HG03378 (cell line): ENCODE measurements around the gene BMERB1.
"Not testable (repeated sequence)": the region's sequence is repeated elsewhere in the genome, so short reads cannot be mapped to it uniquely, and the experiment has no call there.

Experiments used
- ATAC-seq: cut with Tn5 transposase; IDR thresholded peaks from one replicate; pipeline ENCODE4 v1.9.1; 2021; ENCODE audit warnings: mild to moderate bottlenecking, moderate library complexity; ENCODE audit not compliant: unreplicated experiment

Gene BMERB1

DNA sequence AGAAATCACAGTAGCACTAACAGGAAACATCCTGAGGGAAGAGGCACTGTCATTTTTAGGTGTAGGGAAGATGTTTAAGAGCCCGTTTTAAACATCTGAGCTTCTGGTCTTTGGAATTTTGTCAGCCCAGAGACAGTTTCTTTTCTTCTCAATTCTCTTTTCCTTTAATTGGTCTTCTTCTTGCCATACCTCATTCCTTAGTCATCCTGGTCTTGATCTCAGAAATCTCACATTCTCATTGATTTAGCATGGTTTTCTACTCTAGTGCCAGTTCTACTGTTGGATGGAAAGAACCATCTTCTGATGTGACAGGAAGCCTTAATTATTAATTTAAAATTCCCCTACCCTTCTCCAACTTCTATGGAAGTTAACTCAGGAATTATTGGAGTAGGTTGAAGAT, 25.4 kb downstream of the BMERB1 start:
- no peak for ATAC-seq

DNA sequence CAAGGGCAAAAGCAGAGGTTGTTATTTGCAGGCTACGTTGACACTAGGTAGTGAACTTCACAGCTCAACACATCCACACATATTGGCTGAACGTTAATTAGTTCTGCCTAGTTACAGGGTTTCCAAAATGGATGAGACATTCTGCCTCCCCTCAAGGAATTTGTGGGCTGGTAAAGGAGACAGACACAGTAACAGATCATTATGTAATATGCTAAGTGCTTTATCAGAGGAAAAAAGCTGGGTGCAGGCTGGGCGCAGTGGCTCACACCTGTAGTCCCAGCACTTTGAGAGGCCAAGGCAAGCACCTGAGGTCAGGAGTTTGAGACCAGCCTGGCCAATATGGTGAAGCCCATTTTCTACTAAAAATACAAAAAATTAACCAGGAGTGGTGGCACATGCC, 26.2 kb downstream of the BMERB1 start:
- no peak for ATAC-seq

DNA sequence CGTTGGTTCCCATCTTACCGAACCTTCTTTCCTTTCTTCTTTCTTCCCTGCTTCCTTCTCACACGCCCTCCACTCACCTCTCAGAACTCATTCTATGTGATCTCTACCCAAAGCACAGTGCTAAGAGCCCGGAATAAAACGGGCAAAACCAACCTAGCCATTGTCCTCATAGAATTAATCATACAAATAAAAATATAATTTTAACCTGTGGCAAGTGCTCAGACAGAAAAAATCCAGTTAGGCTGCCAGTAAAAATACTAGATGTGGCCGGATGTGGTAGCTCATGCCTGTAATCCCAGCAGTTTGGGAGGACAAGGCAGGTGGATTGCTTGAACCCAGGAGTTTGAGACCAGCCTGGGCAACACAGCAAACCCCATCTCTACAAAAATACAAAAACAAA, 27.0 kb downstream of the BMERB1 start:
- ATAC-seq, result no peak

DNA sequence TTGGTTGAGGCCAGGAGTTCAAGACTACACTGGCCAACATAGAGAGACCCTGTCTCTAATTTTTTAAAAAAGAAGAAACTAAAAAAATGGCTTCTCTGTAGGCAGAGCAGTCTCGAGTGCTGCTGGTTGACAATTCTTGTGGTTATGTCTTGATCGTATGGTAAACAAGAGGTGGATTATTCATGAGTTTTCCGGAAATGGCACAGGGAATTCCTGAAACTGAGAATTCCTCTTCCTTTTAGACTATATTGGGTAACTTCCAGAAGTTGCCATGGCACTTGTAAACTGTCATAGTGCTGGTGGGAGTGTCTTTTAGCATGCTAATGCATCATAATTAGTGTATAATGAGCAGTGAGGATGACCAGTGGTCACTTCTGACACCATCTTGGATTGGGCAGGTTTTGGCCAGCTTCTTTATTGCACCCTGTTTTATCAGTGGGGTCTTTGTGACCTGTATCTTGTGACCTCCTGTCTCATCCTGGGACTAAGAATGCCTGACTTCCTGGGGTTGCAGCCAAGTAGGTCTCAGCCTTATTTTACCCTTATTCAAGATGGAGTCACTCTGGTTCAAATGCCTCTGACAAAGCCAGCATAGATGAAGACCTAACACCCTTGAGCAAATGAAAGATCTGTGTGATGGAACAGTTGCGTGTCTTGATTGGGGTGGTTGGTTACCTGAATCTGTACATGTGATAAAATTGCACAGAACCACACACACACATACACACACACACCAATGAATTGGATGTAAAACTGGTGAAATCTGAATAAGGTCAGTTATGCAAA, 30.2 kb downstream of the BMERB1 start:
- no peak for ATAC-seq

DNA sequence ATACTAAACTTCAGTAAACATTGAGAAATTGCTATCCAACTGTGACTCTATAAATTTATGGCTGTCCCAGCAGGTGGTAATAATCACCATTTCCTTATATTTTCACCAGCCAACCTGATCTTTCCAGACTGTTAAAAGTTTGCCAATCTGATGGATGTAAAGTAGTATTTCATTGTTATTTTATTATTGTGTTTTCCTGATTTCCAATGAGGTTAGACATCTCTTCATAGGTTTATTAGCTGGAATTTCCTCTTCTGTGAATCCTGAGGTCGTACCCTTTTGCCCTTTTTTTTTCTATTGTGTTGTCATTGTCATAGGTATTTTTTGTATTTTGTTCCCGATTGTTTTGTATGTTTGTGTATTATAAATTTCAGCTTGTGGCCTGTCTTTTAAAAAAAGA, 31.7 kb downstream of the BMERB1 start:
- ATAC-seq, result no peak

DNA sequence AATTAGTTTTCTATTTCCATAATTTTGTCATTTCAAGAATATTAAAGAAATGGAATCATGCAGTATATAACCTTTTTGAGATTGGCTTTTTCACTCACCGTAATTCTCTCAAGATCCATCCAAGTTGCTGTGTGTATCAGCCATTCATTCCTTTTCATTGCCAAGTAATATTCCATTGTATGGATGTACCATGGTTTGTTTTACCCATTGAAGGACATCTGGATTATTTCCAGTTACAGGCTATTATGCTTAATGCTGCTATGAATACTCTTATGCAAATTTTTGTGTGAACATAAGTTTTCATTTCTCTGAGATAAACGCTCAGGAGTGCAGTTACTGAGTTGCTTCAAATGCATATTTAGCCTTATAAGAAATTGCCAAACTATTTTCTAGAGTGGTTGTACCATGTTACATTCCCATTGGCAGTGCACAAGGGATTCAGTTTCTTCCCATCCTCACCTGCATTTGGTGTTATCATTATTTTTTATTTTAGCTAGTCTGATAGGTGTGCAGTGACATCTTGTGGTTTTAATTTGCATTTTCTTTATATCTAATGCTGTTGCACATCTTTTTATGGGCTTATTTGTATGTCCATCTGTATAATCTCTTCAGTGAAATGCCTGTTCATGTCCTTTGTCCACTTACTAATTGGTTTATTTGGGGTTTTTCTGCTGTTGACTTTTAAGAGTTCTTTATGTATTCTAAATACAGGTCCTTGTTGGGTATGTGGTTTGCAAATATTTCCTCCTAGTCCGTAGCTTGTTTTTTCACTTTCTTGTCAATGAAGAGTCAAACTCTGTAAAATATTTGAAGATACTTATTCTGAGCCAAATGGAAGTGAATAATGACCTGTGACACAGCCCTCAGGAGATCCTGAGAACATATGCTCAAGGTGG, 32.7 kb downstream of the BMERB1 start:
- no peak for ATAC-seq

DNA sequence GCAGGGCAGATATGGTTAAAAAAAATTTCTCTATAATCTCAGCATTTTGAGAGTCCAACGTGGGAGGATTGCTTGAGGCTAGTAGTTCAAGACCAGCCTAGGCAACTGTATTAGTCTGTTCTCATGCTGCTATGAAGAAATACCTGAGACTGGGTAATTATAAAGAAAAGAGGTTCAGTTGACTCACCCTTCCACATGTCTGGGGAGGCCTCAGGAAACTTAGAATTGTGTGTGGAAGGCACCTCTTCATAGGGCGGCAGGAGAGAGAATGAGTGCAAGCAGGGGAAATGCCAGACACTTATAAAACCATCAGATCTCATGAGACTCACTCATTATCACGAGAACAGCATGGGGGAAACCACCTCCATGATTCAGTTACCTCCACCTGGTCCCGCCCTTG, 42.6 kb downstream of the BMERB1 start:
- ATAC-seq, result not testable (repeated sequence)

DNA sequence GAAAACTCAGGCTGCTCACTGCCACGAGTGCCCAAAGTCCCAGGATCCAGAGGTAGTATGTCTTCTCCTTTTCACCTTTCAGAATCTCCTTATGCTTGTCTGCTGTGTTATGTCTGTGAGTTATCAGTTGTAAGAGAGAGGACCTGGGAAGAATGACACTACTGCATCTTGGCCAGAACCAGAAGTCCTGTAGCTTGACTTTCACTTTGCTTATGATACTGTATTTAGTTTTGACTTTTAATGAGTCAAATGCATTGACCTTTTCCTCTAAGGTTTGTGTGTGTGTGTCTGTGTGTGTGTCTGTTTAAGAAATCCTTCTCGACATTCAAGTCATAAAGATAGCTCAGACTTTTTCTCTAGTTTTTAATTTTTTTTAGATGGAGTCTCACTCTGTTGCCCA, 43.4 kb downstream of the BMERB1 start:
- ATAC-seq, result no peak

DNA sequence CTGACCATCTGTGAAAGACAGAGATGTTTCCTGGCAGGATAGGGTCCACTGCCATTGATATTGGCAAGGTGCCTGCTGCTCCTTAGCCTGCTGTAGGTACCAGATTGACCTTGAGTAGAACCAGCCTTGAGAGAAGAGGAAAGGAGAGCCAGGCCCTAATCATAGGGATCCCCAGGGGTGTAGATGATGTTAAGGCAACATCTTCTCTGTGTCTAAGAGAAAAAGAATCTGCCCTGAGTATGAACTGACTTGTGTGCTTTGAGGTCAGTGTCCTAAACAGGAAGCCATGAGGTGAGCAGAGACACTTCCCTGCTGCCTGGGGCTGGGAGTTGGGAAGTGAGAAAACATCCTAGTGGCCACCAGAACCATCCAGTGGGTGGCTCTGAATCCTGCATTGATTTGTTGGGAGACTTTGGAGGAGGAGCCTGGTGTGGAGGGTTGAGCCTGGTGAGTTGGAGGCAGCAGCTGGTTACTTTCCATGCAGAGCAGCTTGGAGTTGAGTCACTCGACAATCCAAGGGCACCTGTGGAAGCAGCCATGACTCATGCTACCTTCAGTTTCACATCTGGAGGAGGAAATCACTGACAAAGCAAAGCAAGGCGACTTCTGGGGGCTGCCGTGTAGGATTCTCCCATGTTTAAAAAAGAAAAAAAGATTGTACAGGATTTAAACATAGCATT, 47.8 kb downstream of the BMERB1 start:
- ATAC-seq, result no peak

DNA sequence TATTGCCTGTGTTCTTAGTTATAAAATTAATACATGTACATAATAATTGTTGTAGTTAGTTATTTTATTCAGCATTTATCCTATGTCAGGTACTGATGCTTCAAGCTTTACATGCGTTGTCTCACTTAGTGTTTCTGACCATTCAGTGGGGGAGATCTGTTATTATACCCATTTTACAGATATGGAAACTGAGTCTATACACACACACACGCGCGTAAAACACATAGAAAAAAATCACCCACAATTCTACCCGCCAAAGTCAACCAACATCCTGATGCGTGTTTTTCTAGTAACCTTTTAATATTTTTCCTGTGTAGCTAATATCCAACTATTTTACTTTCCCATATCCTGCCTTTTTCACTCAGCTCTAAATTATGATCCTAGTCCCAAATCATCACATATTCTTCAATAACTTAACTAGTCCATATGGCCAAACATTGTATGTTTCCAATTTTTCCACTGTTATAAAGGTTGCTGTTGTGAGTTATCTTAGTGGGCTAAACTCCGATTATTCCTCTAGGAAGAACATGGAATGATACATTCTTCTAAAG, 48.4 kb downstream of the BMERB1 start:
- no peak for ATAC-seq

DNA sequence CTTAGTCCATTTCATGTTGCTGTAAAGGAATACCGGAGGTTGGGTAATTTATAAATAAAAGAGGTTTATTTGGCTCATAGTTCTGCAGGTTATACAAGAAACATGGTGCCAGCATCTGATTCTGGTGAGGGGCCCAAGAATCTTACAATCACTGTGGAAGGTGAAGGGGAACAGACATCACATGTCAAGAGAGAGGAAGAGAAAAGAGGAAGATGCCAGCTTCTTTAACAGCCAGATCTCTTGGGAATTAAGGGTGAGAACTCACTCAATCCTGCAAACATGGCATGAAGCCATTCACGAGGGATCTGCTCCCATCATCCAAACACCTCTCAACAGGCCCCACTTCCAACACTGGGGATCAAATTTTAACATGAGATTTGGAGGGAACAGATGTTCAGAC, 49.5 kb downstream of the BMERB1 start:
- ATAC-seq, result no peak

DNA sequence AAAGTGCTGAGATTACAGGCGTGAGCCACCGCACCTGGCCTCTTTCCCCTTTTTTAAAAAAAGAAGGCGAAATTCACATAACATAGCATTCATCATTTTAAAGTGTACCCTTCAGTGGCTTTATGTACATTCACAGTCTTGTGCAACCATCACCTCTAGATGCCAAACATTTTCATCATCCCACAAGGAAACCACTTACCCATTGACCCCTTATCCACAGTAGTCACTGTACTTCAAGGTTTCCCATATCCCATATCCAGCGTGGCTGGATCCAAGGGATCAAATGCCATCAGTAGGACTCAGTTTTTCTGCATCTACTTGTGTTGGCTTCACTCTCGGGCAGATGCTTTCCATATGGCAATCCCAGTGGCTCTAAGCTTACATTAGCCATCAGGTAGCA, 50.3 kb downstream of the BMERB1 start:
- no peak for ATAC-seq

DNA sequence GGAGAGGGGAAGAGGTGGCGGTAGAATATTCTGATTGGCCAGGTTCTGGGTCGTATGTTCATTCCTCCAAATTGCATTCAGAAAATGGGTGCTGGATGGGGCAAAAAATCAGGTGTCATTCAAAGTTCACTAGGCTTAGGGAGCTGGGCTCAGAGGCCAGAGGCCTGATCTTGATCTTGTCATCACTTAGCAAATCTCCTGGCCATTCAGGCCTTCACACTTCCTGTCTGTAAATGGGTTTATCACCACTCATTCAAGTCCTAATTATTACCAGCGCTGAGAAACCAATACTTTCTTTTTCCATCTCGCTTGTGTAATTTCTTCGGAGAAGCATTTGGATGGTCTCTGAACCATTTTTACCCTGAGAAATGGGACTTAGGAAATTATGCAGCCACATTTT, 50.8 kb downstream of the BMERB1 start:
- ATAC-seq, result no peak

DNA sequence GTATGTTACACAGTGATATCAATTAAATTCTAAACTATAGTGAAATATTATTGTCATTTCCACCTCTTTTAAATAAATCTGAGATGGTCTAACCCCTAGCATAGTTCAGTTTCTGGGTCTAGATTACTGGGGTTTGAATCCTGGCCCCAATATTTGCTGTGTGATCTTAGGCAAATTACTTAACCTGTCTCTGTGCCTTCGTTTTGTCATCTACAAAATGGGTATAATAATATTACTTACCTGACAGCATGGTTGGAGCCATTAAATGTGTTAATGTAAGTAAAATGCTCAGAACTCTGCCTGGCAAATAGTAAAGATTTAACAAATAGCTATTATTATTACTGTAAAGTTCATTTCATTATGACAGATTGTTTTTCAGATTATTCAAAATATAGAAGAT, 52.3 kb downstream of the BMERB1 start:
- ATAC-seq, result no peak

DNA sequence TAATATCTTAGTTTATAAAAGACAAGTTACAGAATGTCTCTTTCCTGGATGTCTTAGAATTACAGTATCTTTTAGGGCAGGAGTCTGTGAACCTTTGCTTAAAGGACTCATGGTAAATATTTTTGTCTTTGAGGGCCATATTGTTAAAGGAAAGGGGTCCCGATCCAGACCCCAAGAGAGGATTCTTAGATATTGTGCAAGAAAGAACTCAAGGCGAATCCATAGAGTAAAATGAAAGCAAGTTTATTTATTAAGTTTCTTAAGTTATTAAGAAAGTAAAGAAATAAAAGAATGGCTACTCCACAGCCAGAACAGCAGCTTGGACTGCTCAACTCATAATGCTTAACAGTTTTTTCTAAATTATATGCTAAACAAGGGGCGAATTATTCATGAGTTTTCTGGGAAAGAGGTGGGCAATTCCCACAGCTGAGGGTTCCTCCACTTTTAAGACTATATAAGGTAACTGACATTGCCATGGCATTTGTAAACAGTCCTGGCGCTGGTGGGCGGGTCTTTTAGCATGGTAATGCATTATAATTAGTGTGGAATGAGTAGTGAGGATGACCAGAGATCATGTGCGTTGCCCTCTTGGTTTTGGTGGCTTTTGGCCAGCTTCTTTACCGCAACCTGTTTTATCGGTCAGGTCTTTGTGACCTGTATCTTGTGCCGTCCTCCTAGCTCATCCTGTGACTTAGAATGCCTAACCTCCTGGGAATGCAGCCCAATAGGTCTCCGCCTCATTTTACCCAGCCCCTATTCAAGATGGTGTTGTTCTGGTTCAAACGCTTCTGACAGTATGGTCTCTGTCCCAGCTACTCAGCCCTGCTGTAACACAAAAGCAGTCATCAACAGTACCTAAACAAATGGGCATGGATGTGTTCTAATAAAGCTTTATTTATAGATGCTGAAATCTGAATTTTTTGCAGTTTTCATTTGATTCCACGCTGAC, 53.2 kb downstream of the BMERB1 start:
- ATAC-seq, result no peak

DNA sequence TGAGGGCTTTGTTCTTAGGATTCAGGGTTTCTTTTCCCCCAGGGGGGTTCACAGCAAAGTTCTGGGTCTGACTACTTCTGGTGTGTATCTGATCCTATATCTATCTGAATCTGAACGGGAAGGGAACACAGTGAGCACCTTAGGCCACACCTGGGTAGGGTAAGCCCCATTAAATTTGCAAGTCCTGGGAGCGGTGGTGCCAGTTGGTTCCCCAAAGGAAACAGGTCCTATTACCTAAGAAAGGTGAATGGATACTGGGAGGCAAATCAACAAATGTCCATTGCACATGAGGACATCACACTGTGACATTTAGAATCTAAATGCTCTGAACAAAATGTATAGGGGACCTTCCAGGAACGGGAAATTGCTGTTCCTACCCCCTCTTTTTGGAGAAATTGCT, 54.6 kb downstream of the BMERB1 start:
- ATAC-seq, result no peak

DNA sequence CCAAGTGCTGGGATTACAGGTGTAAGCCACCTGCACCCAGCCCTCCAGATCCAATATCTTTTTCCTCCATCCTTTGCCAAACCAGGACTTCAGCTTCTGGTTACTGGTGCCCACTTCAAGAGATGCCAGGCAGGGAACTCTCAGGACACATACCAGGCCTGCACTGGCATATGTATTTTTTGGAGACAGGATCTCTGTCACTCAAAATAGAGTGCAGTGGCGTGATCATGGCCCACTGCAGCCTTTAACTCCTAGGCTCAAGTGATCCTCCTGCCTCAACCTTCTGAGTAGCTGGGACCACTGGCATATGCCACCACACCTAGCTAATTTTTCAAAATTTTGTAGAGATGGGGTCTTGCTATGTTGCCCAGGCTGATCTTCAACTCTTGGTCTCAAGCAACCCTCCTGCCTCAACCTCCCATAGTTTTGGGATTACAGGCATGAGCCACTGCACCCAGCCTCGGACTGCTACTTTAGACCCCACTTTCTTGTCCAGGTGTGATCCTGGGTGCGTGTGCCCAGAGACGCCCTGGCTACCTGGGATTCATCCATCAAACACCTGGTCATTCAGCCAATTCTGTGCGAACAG, 55.8 kb downstream of the BMERB1 start:
- no peak for ATAC-seq

DNA sequence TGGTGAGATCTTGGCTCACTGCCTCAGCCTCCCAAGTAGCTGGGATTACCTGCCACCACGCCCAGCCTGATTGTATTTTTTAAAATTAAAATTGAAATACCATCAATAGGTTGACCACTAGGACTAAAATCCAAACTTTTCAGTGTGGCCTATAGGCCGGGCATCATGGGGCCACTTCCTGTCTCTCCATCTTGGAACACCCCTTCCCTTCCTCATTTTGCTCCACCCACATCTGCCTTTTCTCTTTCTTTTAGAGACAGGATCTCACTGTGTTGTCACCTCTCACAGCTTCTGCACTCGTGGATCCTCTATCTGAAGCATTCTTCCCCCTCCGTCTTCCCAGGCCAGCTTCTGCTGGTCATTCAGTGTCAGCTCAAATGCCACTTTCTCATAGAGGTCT, 57.0 kb downstream of the BMERB1 start:
- ATAC-seq, result no peak

DNA sequence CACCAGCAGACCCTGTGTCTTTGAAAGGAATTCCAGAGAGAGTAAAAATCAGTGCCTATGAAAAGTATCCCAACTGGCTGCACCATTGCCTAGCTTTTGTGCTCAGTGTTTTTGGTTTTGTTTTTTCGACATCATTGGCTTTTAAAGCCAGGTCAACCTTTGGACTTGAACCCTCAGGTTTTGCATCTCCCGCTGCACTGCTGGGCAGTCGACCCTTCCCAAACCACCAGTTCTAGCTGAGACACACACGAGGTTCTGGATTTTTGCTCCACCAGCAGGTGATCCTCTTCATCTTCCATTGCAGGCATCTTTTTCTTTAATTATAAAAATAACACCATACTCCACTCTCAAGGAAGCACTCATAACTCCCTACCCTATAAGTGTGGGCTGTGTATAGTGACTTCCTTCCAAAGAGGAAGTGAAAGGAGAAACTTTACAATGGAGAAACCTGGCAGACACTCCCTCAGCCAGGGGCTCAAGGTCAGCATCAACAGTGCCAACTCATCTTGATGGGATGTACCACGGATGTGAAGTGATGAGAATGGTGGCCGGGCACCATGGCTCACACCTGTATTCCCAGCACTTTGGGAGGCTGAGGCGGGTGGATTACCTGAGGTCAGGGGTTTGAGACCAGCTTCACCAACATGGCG, 57.8 kb downstream of the BMERB1 start:
- ATAC-seq, result no peak
